ENCODE measurements around the gene MYH3. TPM values are rescaled to one million over a fixed set of nuclear protein-coding genes. Genes with fewer than 3 reads are reported as not detected.

MYH3 gene
- total RNA-seq, 5 donors from 2014 or later (not counting 1 experiment from before 2014, with no cell fraction given): 6.6 to 12.1 (median 11.1) TPM

DNA sequence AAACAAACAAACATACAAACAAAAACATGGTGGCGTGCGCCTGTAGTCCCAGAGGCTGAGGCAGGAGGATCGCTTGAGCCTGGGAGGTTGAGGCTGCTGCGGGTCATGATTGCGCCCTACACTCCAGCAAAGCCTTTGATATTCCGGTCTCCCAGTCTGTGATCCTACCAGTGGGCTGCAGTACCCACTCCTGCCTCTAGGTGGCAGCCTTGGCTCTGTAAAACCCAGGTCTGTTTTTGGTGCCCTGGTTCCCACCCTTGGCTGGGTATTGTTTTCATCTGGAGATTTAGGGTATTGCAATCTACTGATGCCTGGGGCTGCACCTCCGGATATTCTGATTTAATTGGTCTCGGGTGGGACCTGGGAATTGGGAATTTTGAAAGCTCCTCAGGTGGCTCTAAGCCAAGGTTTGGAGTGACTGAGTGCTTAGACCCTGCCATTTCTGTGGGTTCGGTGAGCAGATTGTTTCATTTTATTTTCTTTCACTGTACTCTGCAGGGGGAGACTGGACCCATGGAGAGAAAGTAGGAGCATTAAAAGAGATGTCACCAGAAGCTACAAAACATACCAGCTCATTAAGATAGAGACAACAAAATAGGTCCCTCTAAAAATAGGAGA lies 40.5 kb downstream of the MYH3 start:
- Mint-ChIP-seq H3K36me3 (no peaks in the 10 kb centered on the region), H3K27ac (no peak overlapping the region), H3K27me3 (peaks cover 3 to 15% of the 10 kb centered on the region in 2 donors), H3K4me3 (no peak overlapping the region), H3K9me3 (no peaks in the 10 kb centered on the region), H3K4me1 (no peaks in the 10 kb centered on the region)
- ATAC-seq (replicated peaks in 1 of 4): peak; percentile 56 to 69 (median 61)
- WGBS (ENCODE audit: insufficient coverage): 45% methylated on average over 8 of the region's 9 CpGs
- Histone ChIP-seq H3K4me3 (ENCODE audit: control insufficient read depth in 1 of 2, extremely low read depth in 1 of 2, low read length in 1 of 2) (no peak overlapping the region), H3K36me3 (ENCODE audit: control insufficient read depth in 2 of 2, extremely low read depth in 1 of 2, insufficient read depth in 1 of 2, low read length in 1 of 2) (no peaks in the 10 kb centered on the region), H3K27me3 (replicated peaks in 1 of 2; ENCODE audit: control insufficient read depth in 2 of 2, extremely low read depth in 1 of 2, insufficient read depth in 2 of 2, low read length in 1 of 2) (peaks cover 0 to 9% of the 10 kb centered on the region in 2 experiments), H3K4me1 (ENCODE audit: control insufficient read depth in 1 of 2, extremely low read depth in 1 of 2, insufficient read depth in 2 of 2, low read length in 2 of 2) (no peaks in the 10 kb centered on the region), H3K9me3 (no peaks in the 10 kb centered on the region), H3K27ac (ENCODE audit: low read length) (no peak overlapping the region)
- CTCF ChIA-PET: interaction anchor here (0.5 to 2.9 kb wide), 15 partner anchors 8 to 692 kb away, joined by 3 to 16 read pairs (median 4); no protein-coding TSS in a partner anchor
- DNase-seq: peak; percentile 6 to 76 (median 52)
- POLR2A ChIA-PET: no interaction called here

DNA sequence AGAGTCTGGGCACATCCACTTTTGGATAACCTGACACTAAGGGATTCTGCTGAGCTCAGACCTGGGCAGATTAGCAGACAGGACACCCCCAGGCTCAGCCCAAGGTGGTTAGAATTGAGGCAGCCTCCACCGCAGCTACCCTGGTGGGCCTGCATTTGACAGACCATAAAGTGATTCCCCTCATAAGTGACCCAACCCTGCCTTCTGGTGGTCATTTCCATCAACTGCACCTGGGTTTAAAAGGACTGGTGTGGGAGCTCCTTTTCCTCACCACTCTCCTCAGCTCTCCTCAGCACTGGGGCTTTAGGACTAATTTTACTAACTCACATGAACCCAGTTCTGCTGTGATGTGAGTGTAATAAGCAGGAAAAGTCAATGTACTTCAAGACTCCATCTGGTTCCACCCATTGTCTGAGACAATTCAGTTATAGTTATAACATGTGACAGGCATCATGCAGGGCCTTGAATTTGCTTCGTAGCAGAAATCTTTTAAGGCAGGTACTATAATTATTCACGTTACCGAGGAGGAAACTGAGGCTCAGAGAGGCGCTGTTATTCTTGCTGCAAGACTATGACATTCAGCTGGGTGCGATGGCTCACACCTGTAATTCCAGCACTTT lies 42.5 kb downstream of the MYH3 start:
- no peak overlapping the region for H3K27ac ChIP-seq (ENCODE audit: low read length)
- no peaks in the 10 kb centered on the region for H3K36me3 ChIP-seq (ENCODE audit: control insufficient read depth in 2 of 2, extremely low read depth in 1 of 2, insufficient read depth in 1 of 2, low read length in 1 of 2)
- 83% methylated on average over 5 of the region's 6 CpGs for WGBS (ENCODE audit: insufficient coverage)
- H3K36me3 Mint-ChIP-seq: no peaks in the 10 kb centered on the region
- H3K4me3 Mint-ChIP-seq: no peak overlapping the region
- H3K4me1 ChIP-seq (ENCODE audit: control insufficient read depth in 1 of 2, extremely low read depth in 1 of 2, insufficient read depth in 2 of 2, low read length in 2 of 2): no peaks in the 10 kb centered on the region
- H3K4me1 Mint-ChIP-seq: no peaks in the 10 kb centered on the region
- no peaks in the 10 kb centered on the region for H3K9me3 ChIP-seq
- ATAC-seq (replicated peaks in 1 of 4) (no peak), DNase-seq (peak in 2 of 35 experiments; percentile 3 to 29)
- no peak overlapping the region for H3K4me3 ChIP-seq (ENCODE audit: control insufficient read depth in 1 of 2, extremely low read depth in 1 of 2, low read length in 1 of 2)
- POLR2A ChIA-PET: no interaction called here
- H3K27ac Mint-ChIP-seq: no peak overlapping the region
- peaks cover 0 to 9% of the 10 kb centered on the region in 2 experiments for H3K27me3 ChIP-seq (replicated peaks in 1 of 2; ENCODE audit: control insufficient read depth in 2 of 2, extremely low read depth in 1 of 2, insufficient read depth in 2 of 2, low read length in 1 of 2)
- H3K27me3 Mint-ChIP-seq: peaks cover 3 to 20% of the 10 kb centered on the region in 2 donors
- no peaks in the 10 kb centered on the region for H3K9me3 Mint-ChIP-seq
- CTCF ChIA-PET: interaction anchor here (0.6 kb wide), 2 partner anchors 649 to 653 kb away, joined by 3 to 5 read pairs; no protein-coding TSS in a partner anchor

DNA sequence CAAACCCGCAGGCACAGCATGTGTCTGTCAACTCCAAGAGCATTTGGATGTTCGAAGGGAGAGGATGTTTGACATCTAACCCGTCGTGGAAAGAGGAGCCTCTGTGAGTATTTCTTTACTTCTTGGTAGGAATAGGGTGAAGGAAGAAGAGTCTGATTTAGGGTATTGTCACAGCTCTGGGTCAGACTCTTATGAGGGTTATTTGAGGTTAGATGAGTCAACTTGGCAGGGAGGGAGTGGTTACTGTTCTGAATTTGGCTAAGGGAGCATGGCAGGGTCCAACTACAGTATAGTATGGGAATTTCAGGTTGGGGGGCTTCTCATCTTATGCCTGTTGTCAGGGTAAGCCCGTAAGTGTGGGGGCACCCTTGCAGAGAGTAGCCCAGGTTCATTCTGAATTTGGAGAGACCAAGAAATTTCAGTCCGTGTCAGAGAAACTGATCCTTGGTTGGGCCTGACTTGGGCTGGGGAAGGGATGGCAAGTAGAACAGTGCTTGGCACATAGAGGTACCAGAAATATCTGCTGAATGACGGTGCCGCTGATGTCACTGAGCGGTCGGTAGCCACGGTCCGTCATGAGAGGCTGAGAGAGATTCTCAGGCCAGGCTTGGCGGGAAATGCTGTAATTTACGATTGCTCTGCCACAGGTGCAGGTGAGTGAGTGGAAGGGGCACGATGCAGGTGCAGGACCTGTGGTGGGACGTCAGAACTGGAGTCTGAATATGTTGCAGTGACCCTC lies 43.2 kb downstream of the MYH3 start:
- POLR2A ChIA-PET: no interaction called here
- no peaks in the 10 kb centered on the region for H3K9me3 Mint-ChIP-seq
- WGBS (ENCODE audit: insufficient coverage): 87% methylated on average over 10 of the region's 16 CpGs
- no peak for DNase-seq
- H3K4me3 Mint-ChIP-seq: no peak overlapping the region
- CTCF ChIA-PET: interaction anchor here (0.6 kb wide), 2 partner anchors 648 to 653 kb away, joined by 3 to 5 read pairs; no protein-coding TSS in a partner anchor
- H3K4me1 Mint-ChIP-seq: no peaks in the 10 kb centered on the region
- peaks cover 3 to 20% of the 10 kb centered on the region in 2 donors for H3K27me3 Mint-ChIP-seq
- H3K27me3 ChIP-seq (replicated peaks in 1 of 2; ENCODE audit: control insufficient read depth in 2 of 2, extremely low read depth in 1 of 2, insufficient read depth in 2 of 2, low read length in 1 of 2): peaks cover 0 to 9% of the 10 kb centered on the region in 2 experiments
- H3K27ac ChIP-seq (ENCODE audit: low read length): no peak overlapping the region
- H3K4me1 ChIP-seq (ENCODE audit: control insufficient read depth in 1 of 2, extremely low read depth in 1 of 2, insufficient read depth in 2 of 2, low read length in 2 of 2): no peaks in the 10 kb centered on the region
- no peaks in the 10 kb centered on the region for H3K9me3 ChIP-seq
- H3K36me3 Mint-ChIP-seq: no peaks in the 10 kb centered on the region
- H3K4me3 ChIP-seq (ENCODE audit: control insufficient read depth in 1 of 2, extremely low read depth in 1 of 2, low read length in 1 of 2): no peak overlapping the region
- no peaks in the 10 kb centered on the region for H3K36me3 ChIP-seq (ENCODE audit: control insufficient read depth in 2 of 2, extremely low read depth in 1 of 2, insufficient read depth in 1 of 2, low read length in 1 of 2)
- no peak overlapping the region for H3K27ac Mint-ChIP-seq
- no peak for ATAC-seq (replicated peaks in 1 of 4)

DNA sequence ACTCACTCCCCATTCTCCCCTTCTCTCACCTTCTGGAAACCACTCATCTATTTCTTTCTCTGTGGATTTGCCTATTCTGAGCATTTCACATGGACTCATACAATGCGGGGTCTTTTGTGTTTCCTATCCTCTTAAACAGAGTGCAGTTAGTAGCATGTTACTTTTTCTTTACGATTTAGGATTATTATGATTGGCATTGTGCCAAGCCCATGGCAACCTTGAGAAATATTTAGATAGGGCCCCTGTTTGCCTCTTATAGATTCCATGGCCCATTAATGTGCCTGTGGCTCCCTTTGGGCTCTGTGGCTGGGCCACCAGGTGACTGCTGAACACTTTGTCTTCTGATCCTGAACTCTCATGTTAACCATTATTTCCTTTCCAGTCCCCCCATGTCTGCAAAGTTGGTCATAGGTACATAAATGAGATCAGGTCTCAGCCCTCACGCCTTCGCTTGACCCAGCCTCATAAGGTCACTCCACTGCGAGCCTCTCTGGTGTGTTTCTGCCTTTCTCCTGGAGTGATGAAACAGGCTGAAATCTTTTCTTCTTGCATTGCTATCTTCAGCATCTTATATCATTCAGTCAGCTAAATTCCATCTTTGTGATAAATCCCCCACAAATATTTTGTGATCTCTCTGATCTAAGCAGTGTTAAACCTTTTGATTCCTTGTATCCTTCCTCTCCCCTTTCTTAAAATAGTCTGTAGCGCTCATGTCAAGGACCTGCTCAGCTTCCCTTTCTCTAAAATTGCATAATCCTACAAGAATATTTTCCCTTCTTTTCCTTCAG lies 44.0 kb downstream of the MYH3 start:
- Mint-ChIP-seq H3K36me3 (no peaks in the 10 kb centered on the region), H3K9me3 (no peaks in the 10 kb centered on the region), H3K4me3 (no peak overlapping the region), H3K4me1 (no peaks in the 10 kb centered on the region), H3K27me3 (peaks cover 2 to 23% of the 10 kb centered on the region in 2 donors), H3K27ac (no peak overlapping the region)
- Histone ChIP-seq H3K27me3 (replicated peaks in 1 of 2; ENCODE audit: control insufficient read depth in 2 of 2, extremely low read depth in 1 of 2, insufficient read depth in 2 of 2, low read length in 1 of 2) (peaks cover 0 to 9% of the 10 kb centered on the region in 2 experiments), H3K9me3 (no peaks in the 10 kb centered on the region), H3K4me3 (ENCODE audit: control insufficient read depth in 1 of 2, extremely low read depth in 1 of 2, low read length in 1 of 2) (no peak overlapping the region), H3K36me3 (ENCODE audit: control insufficient read depth in 2 of 2, extremely low read depth in 1 of 2, insufficient read depth in 1 of 2, low read length in 1 of 2) (no peaks in the 10 kb centered on the region), H3K27ac (ENCODE audit: low read length) (no peak overlapping the region), H3K4me1 (ENCODE audit: control insufficient read depth in 1 of 2, extremely low read depth in 1 of 2, insufficient read depth in 2 of 2, low read length in 2 of 2) (no peaks in the 10 kb centered on the region)
- ATAC-seq (replicated peaks in 1 of 4) (no peak), DNase-seq (no peak)
- ChIA-PET CTCF (interaction anchor here in 1 of 2 donors (0.5 kb wide), 1 partner anchor 48 kb away, joined by 6 read pairs; no protein-coding TSS in a partner anchor), POLR2A (no interaction called here)
- WGBS (ENCODE audit: insufficient coverage): 92% methylated on average over 2 of the region's 6 CpGs

DNA sequence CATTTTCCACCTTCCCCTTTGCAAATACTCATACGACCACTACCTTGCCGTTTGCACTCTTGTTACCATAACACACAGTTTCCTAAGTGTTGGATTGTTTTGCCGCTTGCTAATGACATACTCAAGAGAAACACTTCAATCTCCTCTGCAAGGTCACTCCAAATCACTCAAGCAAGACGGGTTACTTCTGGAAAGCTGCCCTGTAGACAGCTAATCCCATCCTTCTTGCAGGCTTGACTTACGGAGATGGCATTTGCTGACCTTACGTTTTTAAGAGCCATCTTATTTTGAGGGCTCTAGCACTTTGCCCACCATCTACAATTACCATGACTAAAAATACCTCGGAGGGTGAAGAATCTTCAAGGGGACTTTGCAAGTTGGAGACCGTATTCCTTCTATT lies 46.2 kb downstream of the MYH3 start:
- CTCF ChIA-PET: interaction anchor here in 1 of 2 donors (0.7 kb wide), 1 partner anchor 24 kb away, joined by 3 read pairs; no protein-coding TSS in a partner anchor
- H3K36me3 Mint-ChIP-seq: no peaks in the 10 kb centered on the region
- no peak for ATAC-seq (replicated peaks in 1 of 4)

DNA sequence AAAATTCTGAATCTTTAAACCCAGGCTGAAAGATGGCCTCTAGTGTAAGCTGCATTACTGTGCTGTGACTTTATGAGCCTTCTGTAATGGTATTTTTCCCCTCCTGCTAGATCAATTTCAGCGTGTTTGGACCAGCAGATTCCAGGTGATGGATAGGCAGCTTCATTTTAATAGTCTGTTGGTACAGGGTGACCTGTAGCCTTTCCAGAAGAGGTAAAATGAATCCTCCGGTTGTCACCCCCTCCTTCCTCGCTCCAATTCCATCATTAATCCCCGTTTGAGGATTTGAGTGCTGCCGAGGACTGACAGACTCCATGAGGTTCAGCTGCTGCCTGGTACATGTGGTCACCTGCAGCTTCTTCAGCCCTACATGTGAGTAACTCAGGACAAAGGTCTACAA lies 48.9 kb downstream of the MYH3 start:
- 72% methylated on average over 3 of the region's 5 CpGs for WGBS (ENCODE audit: insufficient coverage)
- Histone ChIP-seq H3K4me1 (ENCODE audit: control insufficient read depth in 1 of 2, extremely low read depth in 1 of 2, insufficient read depth in 2 of 2, low read length in 2 of 2) (no peaks in the 10 kb centered on the region), H3K4me3 (ENCODE audit: control insufficient read depth in 1 of 2, extremely low read depth in 1 of 2, low read length in 1 of 2) (no peak overlapping the region), H3K27me3 (replicated peaks in 1 of 2; ENCODE audit: control insufficient read depth in 2 of 2, extremely low read depth in 1 of 2, insufficient read depth in 2 of 2, low read length in 1 of 2) (peaks cover 0 to 4% of the 10 kb centered on the region in 2 experiments), H3K27ac (ENCODE audit: low read length) (no peak overlapping the region), H3K36me3 (ENCODE audit: control insufficient read depth in 2 of 2, extremely low read depth in 1 of 2, insufficient read depth in 1 of 2, low read length in 1 of 2) (no peaks in the 10 kb centered on the region), H3K9me3 (no peaks in the 10 kb centered on the region)
- no peaks in the 10 kb centered on the region for H3K36me3 Mint-ChIP-seq
- H3K27ac Mint-ChIP-seq: no peak overlapping the region
- DNase-seq (no peak), ATAC-seq (replicated peaks in 1 of 4) (no peak)
- no peak overlapping the region for H3K4me3 Mint-ChIP-seq
- no peaks in the 10 kb centered on the region for H3K9me3 Mint-ChIP-seq
- POLR2A ChIA-PET: no interaction called here
- CTCF ChIA-PET: interaction anchor here (1.5 kb wide), 2 partner anchors 9 kb away, joined by 4 to 8 read pairs; no protein-coding TSS in a partner anchor
- H3K4me1 Mint-ChIP-seq: no peaks in the 10 kb centered on the region
- H3K27me3 Mint-ChIP-seq: peaks cover under 1 to 15% of the 10 kb centered on the region in 2 donors

More for the DNA sequence above, 46.2 kb downstream of the MYH3 start:
- Mint-ChIP-seq H3K4me3 (no peak overlapping the region), H3K4me1 (no peaks in the 10 kb centered on the region), H3K9me3 (no peaks in the 10 kb centered on the region), H3K27ac (no peak overlapping the region), H3K27me3 (peaks cover 1 to 24% of the 10 kb centered on the region in 2 donors)
- WGBS (ENCODE audit: insufficient coverage): 75% methylated on average over 3 of the region's 8 CpGs
- no peaks in the 10 kb centered on the region for H3K36me3 ChIP-seq (ENCODE audit: control insufficient read depth in 2 of 2, extremely low read depth in 1 of 2, insufficient read depth in 1 of 2, low read length in 1 of 2)
- H3K4me3 ChIP-seq (ENCODE audit: control insufficient read depth in 1 of 2, extremely low read depth in 1 of 2, low read length in 1 of 2): no peak overlapping the region
- POLR2A ChIA-PET: no interaction called here
- H3K27me3 ChIP-seq (replicated peaks in 1 of 2; ENCODE audit: control insufficient read depth in 2 of 2, extremely low read depth in 1 of 2, insufficient read depth in 2 of 2, low read length in 1 of 2): peaks cover 0 to 7% of the 10 kb centered on the region in 2 experiments
- no peak overlapping the region for H3K27ac ChIP-seq (ENCODE audit: low read length)
- no peaks in the 10 kb centered on the region for H3K9me3 ChIP-seq
- DNase-seq: no peak
- no peaks in the 10 kb centered on the region for H3K4me1 ChIP-seq (ENCODE audit: control insufficient read depth in 1 of 2, extremely low read depth in 1 of 2, insufficient read depth in 2 of 2, low read length in 2 of 2)
